Astrocyte (in vitro differentiated cells and primary cell): ENCODE results near the gene XIRP1. TPM values are rescaled to one million over a fixed set of nuclear protein-coding genes. Genes with fewer than 3 reads are reported as not detected.

Source experiments
- DNase-seq: peaks from one replicate; pipeline ENCODE4 v3.0.0-alpha.2; 2010; ENCODE audit warnings: low read depth
- FAIRE-seq: peaks from 2 replicates; lab custom pipeline; 2011; peaks lifted over from hg19 to GRCh38; lab: Jason Lieb, UNC
- H2AFZ ChIP-seq: 2 replicates; pipeline ENCODE4 v1.6.0; 2012; ENCODE audit warnings: low read depth, low read length, inconsistent platforms
- H3K27ac ChIP-seq: 2 replicates; pipeline ENCODE4 v1.5.1; 2011; ENCODE audit warnings: low read depth, low read length, inconsistent platforms
- H3K27me3 ChIP-seq: 2 replicates; pipeline ENCODE4 v1.6.0; 2011; ENCODE audit warnings: low read length, inconsistent platforms; ENCODE audit not compliant: insufficient read depth
- H3K36me3 ChIP-seq: 2 replicates; pipeline ENCODE4 v1.5.1; 2011; ENCODE audit warnings: low read length, inconsistent platforms; ENCODE audit not compliant: insufficient read depth
- H3K4me1 ChIP-seq: 2 replicates; pipeline ENCODE4 v1.5.1; 2011; ENCODE audit warnings: low read length, inconsistent platforms; ENCODE audit not compliant: insufficient read depth
- H3K4me2 ChIP-seq: 2 replicates; pipeline ENCODE4 v1.6.0; 2012; ENCODE audit warnings: low read length, inconsistent platforms
- H3K4me3 ChIP-seq: 2 replicates; pipeline ENCODE4 v1.5.1; 2011; ENCODE audit warnings: low read depth, mild to moderate bottlenecking, low read length, inconsistent platforms; ENCODE audit not compliant: insufficient read depth
- H3K79me2 ChIP-seq: 2 replicates; pipeline ENCODE4 v1.6.0; 2012; ENCODE audit warnings: mild to moderate bottlenecking, low read length, inconsistent platforms; ENCODE audit not compliant: insufficient read depth
- H3K9ac ChIP-seq: 2 replicates; pipeline ENCODE4 v1.6.0; 2012; ENCODE audit warnings: mild to moderate bottlenecking, low read length, inconsistent platforms
- H3K9me3 ChIP-seq: 2 replicates; pipeline ENCODE4 v1.5.1; 2012; ENCODE audit warnings: low read depth, mild to moderate bottlenecking, low read length, inconsistent platforms; ENCODE audit not compliant: insufficient read depth
- H4K20me1 ChIP-seq: 2 replicates; pipeline ENCODE4 v1.6.0; 2012; ENCODE audit warnings: low read length, inconsistent platforms; ENCODE audit not compliant: insufficient read depth
- H3K27ac Mint-ChIP-seq: one replicate; pipeline ENCODE4 v1.8.0; 2021; ENCODE audit warnings: mild to moderate bottlenecking, mixed read lengths; ENCODE audit not compliant: unreplicated experiment
- H3K27me3 Mint-ChIP-seq: one replicate; pipeline ENCODE4 v1.8.0; 2021; ENCODE audit warnings: low read depth, mixed read lengths; ENCODE audit not compliant: unreplicated experiment
- H3K36me3 Mint-ChIP-seq: one replicate; pipeline ENCODE4 v1.8.0; 2021; ENCODE audit warnings: low read depth, mixed read lengths; ENCODE audit not compliant: unreplicated experiment
- H3K4me1 Mint-ChIP-seq: one replicate; pipeline ENCODE4 v1.8.0; 2021; ENCODE audit warnings: low read depth, mixed read lengths; ENCODE audit not compliant: unreplicated experiment
- H3K4me3 Mint-ChIP-seq: one replicate; pipeline ENCODE4 v1.8.0; 2021; ENCODE audit warnings: mild to moderate bottlenecking, moderate library complexity, mixed read lengths; ENCODE audit not compliant: unreplicated experiment
- H3K9me3 Mint-ChIP-seq: one replicate; pipeline ENCODE4 v1.8.0; 2021; ENCODE audit warnings: mild to moderate bottlenecking, mixed read lengths; ENCODE audit not compliant: unreplicated experiment
- CTCF ChIP-seq: IDR thresholded peaks from 2 replicates; pipeline ENCODE4 v1.5.1; 2011; ENCODE audit warnings: low read depth, mild to moderate bottlenecking, inconsistent platforms, low read length, moderate library complexity; ENCODE audit not compliant: insufficient read depth
- EZH2 ChIP-seq: IDR thresholded peaks from 2 replicates; pipeline ENCODE4 v1.6.1; 2012; ENCODE audit warnings: mild to moderate bottlenecking, low read length, inconsistent platforms; ENCODE audit not compliant: insufficient read depth
- total RNA-seq: library from RNA; stranded (reverse); gene quantifications from 2 replicates; pipeline ENCODE4 v1.2.1, GENCODE V29; 2021

XIRP1 gene
- total RNA-seq, 1 donor from 2014 or later: 1.1 TPM

GRCh38 chr3:39164414-39164813, 28.0 kb downstream of the XIRP1 start:
- FAIRE-seq (no peak), DNase-seq (no peak)
- no peaks in the 10 kb centered on the region for H3K9me3 ChIP-seq
- H3K9me3 Mint-ChIP-seq: peaks cover 2% of the 10 kb centered on the region
- H2AFZ ChIP-seq: no peak overlapping the region
- no peaks in the 10 kb centered on the region for H3K27me3 ChIP-seq
- no peaks in the 10 kb centered on the region for H3K27me3 Mint-ChIP-seq
- H3K4me1 ChIP-seq: peaks cover 18% of the 10 kb centered on the region
- no peak overlapping the region for H3K4me2 ChIP-seq
- TF ChIP-seq EZH2: no peak
- TF ChIP-seq CTCF: no peak
- no peaks in the 10 kb centered on the region for H3K36me3 ChIP-seq
- H3K4me1 Mint-ChIP-seq: peaks cover 17% of the 10 kb centered on the region
- no peaks in the 10 kb centered on the region for H3K36me3 Mint-ChIP-seq
- no peak overlapping the region for H3K4me3 ChIP-seq
- H3K27ac ChIP-seq: no peak overlapping the region
- H3K9ac ChIP-seq: no peak overlapping the region
- no peak overlapping the region for H3K4me3 Mint-ChIP-seq
- H3K79me2 ChIP-seq: no peaks in the 10 kb centered on the region
- no peak overlapping the region for H3K27ac Mint-ChIP-seq
- no peaks in the 10 kb centered on the region for H4K20me1 ChIP-seq

GRCh38 chr3:39158148-39158715, 34.2 kb downstream of the XIRP1 start:
- H3K36me3 Mint-ChIP-seq: peaks cover 3% of the 10 kb centered on the region
- no peak overlapping the region for H3K4me3 Mint-ChIP-seq
- H3K4me1 Mint-ChIP-seq: peaks cover 17% of the 10 kb centered on the region
- no peak for FAIRE-seq
- no peaks in the 10 kb centered on the region for H4K20me1 ChIP-seq
- H3K9me3 ChIP-seq: no peaks in the 10 kb centered on the region
- peak overlapping the region; percentile 49 for H3K27ac Mint-ChIP-seq
- DNase-seq: no peak
- H3K4me2 ChIP-seq: no peak overlapping the region
- H3K4me3 ChIP-seq: no peak overlapping the region
- no peaks in the 10 kb centered on the region for H3K36me3 ChIP-seq
- H3K27me3 Mint-ChIP-seq: no peaks in the 10 kb centered on the region
- H3K79me2 ChIP-seq: peaks cover under 1% of the 10 kb centered on the region
- no peaks in the 10 kb centered on the region for H3K27me3 ChIP-seq
- H2AFZ ChIP-seq: no peak overlapping the region
- no peak overlapping the region for H3K27ac ChIP-seq
- no peak for TF ChIP-seq EZH2
- no peak for TF ChIP-seq CTCF
- H3K9ac ChIP-seq: no peak overlapping the region
- H3K4me1 ChIP-seq: peaks cover 6% of the 10 kb centered on the region
- H3K9me3 Mint-ChIP-seq: peaks cover 3% of the 10 kb centered on the region

GRCh38 chr3:39157359-39157758, 35.0 kb downstream of the XIRP1 start:
- no peak for FAIRE-seq

More at GRCh38 chr3:39157359-39157758, 35.0 kb downstream of the XIRP1 start:
- Histone ChIP-seq H3K9ac (no peak overlapping the region), H3K4me2 (no peak overlapping the region), H3K4me1 (peaks cover 6% of the 10 kb centered on the region), H3K9me3 (no peaks in the 10 kb centered on the region), H3K4me3 (no peak overlapping the region), H3K27ac (no peak overlapping the region), H3K27me3 (no peaks in the 10 kb centered on the region), H3K79me2 (peaks cover 10% of the 10 kb centered on the region), H3K36me3 (no peaks in the 10 kb centered on the region), H4K20me1 (peaks cover 2% of the 10 kb centered on the region), H2AFZ (no peak overlapping the region)
- Mint-ChIP-seq H3K36me3 (peaks cover 6% of the 10 kb centered on the region), H3K27me3 (no peaks in the 10 kb centered on the region), H3K27ac (no peak overlapping the region), H3K4me3 (no peak overlapping the region), H3K4me1 (peaks cover 17% of the 10 kb centered on the region), H3K9me3 (peaks cover 3% of the 10 kb centered on the region)
- no peak for DNase-seq
- TF ChIP-seq EZH2: no peak
- no peak for TF ChIP-seq CTCF
